ENCODE results near the gene NTM.

The NTM gene

GRCh38 chr11:131894615-131895544, 524.5 kb downstream of the NTM start:
- no peak for DNase-seq (ENCODE audit: low spot score in 2 of 2)
- Mint-ChIP-seq H3K36me3 (ENCODE audit: insufficient read depth) (no peaks in the 10 kb centered on the region), H3K4me1 (no peaks in the 10 kb centered on the region), H3K4me3 (no peak overlapping the region), H3K9me3 (peaks cover 5% of the 10 kb centered on the region), H3K27me3 (no peaks in the 10 kb centered on the region), H3K27ac (ENCODE audit: low read depth) (no peak overlapping the region)
- ATAC-seq (replicated peaks; ENCODE audit: extremely low read depth, poor library complexity, severe bottlenecking) = no peak

- H3K36me3 Mint-ChIP-seq (ENCODE audit: insufficient read depth) = no peaks in the 10 kb centered on the region
- ATAC-seq (replicated peaks; ENCODE audit: extremely low read depth, poor library complexity, severe bottlenecking) (no peak), DNase-seq (ENCODE audit: low spot score in 2 of 2) (no peak)
- H3K4me3 Mint-ChIP-seq = no peak overlapping the region
- H3K4me1 Mint-ChIP-seq = no peaks in the 10 kb centered on the region
- no peaks in the 10 kb centered on the region for H3K27me3 Mint-ChIP-seq
- peaks cover 5% of the 10 kb centered on the region for H3K9me3 Mint-ChIP-seq
- no peak overlapping the region for H3K27ac Mint-ChIP-seq (ENCODE audit: low read depth)
Measured at GRCh38 chr11:131895865-131896264, 525.5 kb downstream of the NTM start.

- Mint-ChIP-seq H3K27me3 (no peaks in the 10 kb centered on the region), H3K4me1 (no peaks in the 10 kb centered on the region), H3K9me3 (peaks cover 5% of the 10 kb centered on the region), H3K36me3 (ENCODE audit: insufficient read depth) (no peaks in the 10 kb centered on the region), H3K27ac (ENCODE audit: low read depth) (no peak overlapping the region), H3K4me3 (no peak overlapping the region)
- ATAC-seq (replicated peaks; ENCODE audit: extremely low read depth, poor library complexity, severe bottlenecking) (no peak), DNase-seq (ENCODE audit: low spot score in 2 of 2) (no peak)
Measured at GRCh38 chr11:131896978-131897615, 526.7 kb downstream of the NTM start.

- Mint-ChIP-seq H3K9me3 (peaks cover 5% of the 10 kb centered on the region), H3K36me3 (ENCODE audit: insufficient read depth) (no peaks in the 10 kb centered on the region), H3K27ac (ENCODE audit: low read depth) (no peak overlapping the region), H3K27me3 (no peaks in the 10 kb centered on the region), H3K4me3 (no peak overlapping the region), H3K4me1 (no peaks in the 10 kb centered on the region)
- DNase-seq (ENCODE audit: low spot score in 2 of 2) = no peak
- ATAC-seq (replicated peaks; ENCODE audit: extremely low read depth, poor library complexity, severe bottlenecking) = no peak
Measured at GRCh38 chr11:131897956-131898355, 527.5 kb downstream of the NTM start.

GRCh38 chr11:131898949-131899348, 528.5 kb downstream of the NTM start:
- Mint-ChIP-seq H3K4me1 (no peaks in the 10 kb centered on the region), H3K4me3 (no peak overlapping the region), H3K27me3 (no peaks in the 10 kb centered on the region), H3K27ac (ENCODE audit: low read depth) (no peak overlapping the region), H3K9me3 (peaks cover 5% of the 10 kb centered on the region), H3K36me3 (ENCODE audit: insufficient read depth) (no peaks in the 10 kb centered on the region)
- DNase-seq (ENCODE audit: low spot score in 2 of 2) (no peak), ATAC-seq (replicated peaks; ENCODE audit: extremely low read depth, poor library complexity, severe bottlenecking) (no peak)

- H3K27ac Mint-ChIP-seq (ENCODE audit: low read depth) = no peak overlapping the region
- H3K36me3 Mint-ChIP-seq (ENCODE audit: insufficient read depth) = no peaks in the 10 kb centered on the region
- H3K9me3 Mint-ChIP-seq = peaks cover 5% of the 10 kb centered on the region
- no peaks in the 10 kb centered on the region for H3K27me3 Mint-ChIP-seq
- DNase-seq (ENCODE audit: low spot score in 2 of 2) (no peak), ATAC-seq (replicated peaks; ENCODE audit: extremely low read depth, poor library complexity, severe bottlenecking) (no peak)
- H3K4me3 Mint-ChIP-seq = no peak overlapping the region
- no peaks in the 10 kb centered on the region for H3K4me1 Mint-ChIP-seq
Measured at GRCh38 chr11:131899950-131900580, 529.6 kb downstream of the NTM start.

- H3K4me1 Mint-ChIP-seq = no peaks in the 10 kb centered on the region
- no peaks in the 10 kb centered on the region for H3K27me3 Mint-ChIP-seq
- no peak for DNase-seq (ENCODE audit: low spot score in 2 of 2)
- no peak overlapping the region for H3K4me3 Mint-ChIP-seq
- H3K36me3 Mint-ChIP-seq (ENCODE audit: insufficient read depth) = no peaks in the 10 kb centered on the region
- H3K9me3 Mint-ChIP-seq = peaks cover 11% of the 10 kb centered on the region
- no peak for ATAC-seq (replicated peaks; ENCODE audit: extremely low read depth, poor library complexity, severe bottlenecking)
- H3K27ac Mint-ChIP-seq (ENCODE audit: low read depth) = no peak overlapping the region
Measured at GRCh38 chr11:131902421-131902820, 532.0 kb downstream of the NTM start.

GRCh38 chr11:131903074-131903473, 532.7 kb downstream of the NTM start:
- H3K4me3 Mint-ChIP-seq = no peak overlapping the region

GRCh38 chr11:131904756-131905155, 534.3 kb downstream of the NTM start:
- no peaks in the 10 kb centered on the region for H3K4me1 Mint-ChIP-seq
- peaks cover 6% of the 10 kb centered on the region for H3K9me3 Mint-ChIP-seq
- H3K27me3 Mint-ChIP-seq = peaks cover 15% of the 10 kb centered on the region
- no peak overlapping the region for H3K27ac Mint-ChIP-seq (ENCODE audit: low read depth)
- DNase-seq (ENCODE audit: low spot score in 2 of 2) = no peak
- H3K36me3 Mint-ChIP-seq (ENCODE audit: insufficient read depth) = no peaks in the 10 kb centered on the region
- no peak for ATAC-seq (replicated peaks; ENCODE audit: extremely low read depth, poor library complexity, severe bottlenecking)
- H3K4me3 Mint-ChIP-seq = no peak overlapping the region

More at GRCh38 chr11:131903074-131903473, 532.7 kb downstream of the NTM start:
- Mint-ChIP-seq H3K27me3 (no peaks in the 10 kb centered on the region), H3K9me3 (peaks cover 11% of the 10 kb centered on the region), H3K36me3 (ENCODE audit: insufficient read depth) (no peaks in the 10 kb centered on the region), H3K27ac (ENCODE audit: low read depth) (no peak overlapping the region), H3K4me1 (no peaks in the 10 kb centered on the region)
- DNase-seq (ENCODE audit: low spot score in 2 of 2) = no peak
- no peak for ATAC-seq (replicated peaks; ENCODE audit: extremely low read depth, poor library complexity, severe bottlenecking)

GRCh38 chr11:131906963-131907362, 536.5 kb downstream of the NTM start:
- Mint-ChIP-seq H3K27me3 (peaks cover 16% of the 10 kb centered on the region), H3K9me3 (peaks cover 6% of the 10 kb centered on the region), H3K4me1 (no peaks in the 10 kb centered on the region), H3K36me3 (ENCODE audit: insufficient read depth) (no peaks in the 10 kb centered on the region), H3K4me3 (no peak overlapping the region), H3K27ac (ENCODE audit: low read depth) (no peak overlapping the region)
- no peak for DNase-seq (ENCODE audit: low spot score in 2 of 2)
- ATAC-seq (replicated peaks; ENCODE audit: extremely low read depth, poor library complexity, severe bottlenecking) = no peak

- no peak for ATAC-seq (replicated peaks; ENCODE audit: extremely low read depth, poor library complexity, severe bottlenecking)
- H3K4me3 Mint-ChIP-seq = no peak overlapping the region
Measured at GRCh38 chr11:131907371-131907770, 537.0 kb downstream of the NTM start.

GRCh38 chr11:131908316-131908715, 537.9 kb downstream of the NTM start:
- Mint-ChIP-seq H3K9me3 (peaks cover 6% of the 10 kb centered on the region), H3K4me3 (no peak overlapping the region), H3K27me3 (peaks cover 16% of the 10 kb centered on the region), H3K4me1 (no peaks in the 10 kb centered on the region), H3K27ac (ENCODE audit: low read depth) (no peak overlapping the region), H3K36me3 (ENCODE audit: insufficient read depth) (no peaks in the 10 kb centered on the region)
- ATAC-seq (replicated peaks; ENCODE audit: extremely low read depth, poor library complexity, severe bottlenecking) = no peak
- no peak for DNase-seq (ENCODE audit: low spot score in 2 of 2)

More at GRCh38 chr11:131907371-131907770, 537.0 kb downstream of the NTM start:
- no peak overlapping the region for H3K27ac Mint-ChIP-seq (ENCODE audit: low read depth)
- no peaks in the 10 kb centered on the region for H3K36me3 Mint-ChIP-seq (ENCODE audit: insufficient read depth)
- no peak for DNase-seq (ENCODE audit: low spot score in 2 of 2)
- H3K27me3 Mint-ChIP-seq = peaks cover 16% of the 10 kb centered on the region
- H3K9me3 Mint-ChIP-seq = peaks cover 6% of the 10 kb centered on the region
- no peaks in the 10 kb centered on the region for H3K4me1 Mint-ChIP-seq

Data from central memory CD8-positive, alpha-beta T cell (primary cell).